ENCODE results near the gene FOXO1. TPM values are rescaled to one million over a fixed set of nuclear protein-coding genes. Genes with fewer than 3 reads are reported as not detected.

The FOXO1 gene
- total RNA-seq, 1 experiment from 2014 or later: 12.2 TPM

GRCh38 chr13:40552895-40553294 lies 113.5 kb downstream of the FOXO1 start:
- Histone ChIP-seq H3K79me2 (ENCODE audit: insufficient read depth, low read length) (no peaks in the 10 kb centered on the region), H3K27me3 (ENCODE audit: insufficient read depth, low read length) (no peaks in the 10 kb centered on the region), H3K4me3 (replicated peaks in 1 of 2; ENCODE audit: low read depth in 1 of 2, low read length in 2 of 2) (no peak overlapping the region), H3K4me2 (ENCODE audit: low read length) (no peak overlapping the region), H4K20me1 (ENCODE audit: insufficient read depth) (no peaks in the 10 kb centered on the region), H2AFZ (ENCODE audit: low read depth, low read length, poor library complexity, severe bottlenecking) (no peak overlapping the region), H3K36me3 (ENCODE audit: control insufficient read depth in 1 of 2, insufficient read depth in 2 of 2, low read length in 2 of 2) (no peaks in the 10 kb centered on the region), H3K4me1 (ENCODE audit: control insufficient read depth in 1 of 2, insufficient read depth in 2 of 2, low read length in 2 of 2) (no peaks in the 10 kb centered on the region; a peak in 1 of 4 replicates), H3K9me3 (ENCODE audit: control insufficient read depth in 1 of 2, insufficient read depth in 1 of 2, low read depth in 1 of 2, low read length in 2 of 2) (no peaks in the 10 kb centered on the region), H3K9me2 (ENCODE audit: insufficient read depth) (no peaks in the 10 kb centered on the region), H3K9ac (ENCODE audit: low read length) (no peak overlapping the region), H3K27ac (ENCODE audit: low read depth, low read length) (no peak overlapping the region)
- ChIA-PET CTCF (no interaction called here), RAD21 (ENCODE audit: low non-redundant PET in 1 of 2, low total read pairs in 2 of 2, uncharacterized antibody in 2 of 2, unreplicated experiment in 2 of 2) (no interaction called here), POLR2A (no interaction called here)
- DNase-seq (ENCODE audit: low read depth, low spot score) (no peak), ATAC-seq (no peak)
- intact Hi-C loops (cut with micrococcal nuclease): no loop called here
- no TSS peak for BruUV-seq (replicated peaks)
- TF ChIP-seq POLR2A (IDR thresholded peaks at IDR 0.05; ENCODE audit: borderline replicate concordance, extremely low read depth, insufficient read depth, insufficient read length) (no peak), CEBPB (IDR thresholded peaks at IDR 0.05; ENCODE audit: low read depth) (no peak), CBX3 (IDR thresholded peaks at IDR 0.05; ENCODE audit: low read depth) (no peak), YY1 (IDR thresholded peaks at IDR 0.05; ENCODE audit: extremely low read depth, insufficient replicate concordance, low read depth, low read length) (no peak), ZFX (IDR thresholded peaks at IDR 0.05) (no peak), EGR1 (IDR thresholded peaks at IDR 0.05; ENCODE audit: low read depth) (no peak), ELF1 (IDR thresholded peaks at IDR 0.05; ENCODE audit: borderline replicate concordance, low read depth) (no peak), POLR2AphosphoS5 (IDR thresholded peaks at IDR 0.05; ENCODE audit: low read depth, low read length) (no peak), ZNF274 (IDR thresholded peaks at IDR 0.05; ENCODE audit: low read depth, low read length) (no peak), MAX (IDR thresholded peaks at IDR 0.05) (no peak), JUND (IDR thresholded peaks at IDR 0.05) (no peak)
- TF ChIP-seq, protein P1, sequence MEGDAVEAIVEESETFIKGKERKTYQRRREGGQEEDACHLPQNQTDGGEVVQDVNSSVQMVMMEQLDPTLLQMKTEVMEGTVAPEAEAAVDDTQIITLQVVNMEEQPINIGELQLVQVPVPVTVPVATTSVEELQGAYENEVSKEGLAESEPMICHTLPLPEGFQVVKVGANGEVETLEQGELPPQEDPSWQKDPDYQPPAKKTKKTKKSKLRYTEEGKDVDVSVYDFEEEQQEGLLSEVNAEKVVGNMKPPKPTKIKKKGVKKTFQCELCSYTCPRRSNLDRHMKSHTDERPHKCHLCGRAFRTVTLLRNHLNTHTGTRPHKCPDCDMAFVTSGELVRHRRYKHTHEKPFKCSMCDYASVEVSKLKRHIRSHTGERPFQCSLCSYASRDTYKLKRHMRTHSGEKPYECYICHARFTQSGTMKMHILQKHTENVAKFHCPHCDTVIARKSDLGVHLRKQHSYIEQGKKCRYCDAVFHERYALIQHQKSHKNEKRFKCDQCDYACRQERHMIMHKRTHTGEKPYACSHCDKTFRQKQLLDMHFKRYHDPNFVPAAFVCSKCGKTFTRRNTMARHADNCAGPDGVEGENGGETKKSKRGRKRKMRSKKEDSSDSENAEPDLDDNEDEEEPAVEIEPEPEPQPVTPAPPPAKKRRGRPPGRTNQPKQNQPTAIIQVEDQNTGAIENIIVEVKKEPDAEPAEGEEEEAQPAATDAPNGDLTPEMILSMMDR (IDR thresholded peaks at IDR 0.05 in 2 of 3, conservative IDR thresholded peaks at IDR 0.05 in 1 of 3; ENCODE audit: borderline replicate concordance in 1 of 3, insufficient read depth in 1 of 3, low read depth in 2 of 3, low read length in 2 of 3): no peak
- TF ChIP-seq, protein P2, sequence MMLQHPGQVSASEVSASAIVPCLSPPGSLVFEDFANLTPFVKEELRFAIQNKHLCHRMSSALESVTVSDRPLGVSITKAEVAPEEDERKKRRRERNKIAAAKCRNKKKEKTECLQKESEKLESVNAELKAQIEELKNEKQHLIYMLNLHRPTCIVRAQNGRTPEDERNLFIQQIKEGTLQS (IDR thresholded peaks at IDR 0.05): no peak

Data from HCT116 (cell line).